ENCODE measurements around the gene TM4SF1.

DNA sequence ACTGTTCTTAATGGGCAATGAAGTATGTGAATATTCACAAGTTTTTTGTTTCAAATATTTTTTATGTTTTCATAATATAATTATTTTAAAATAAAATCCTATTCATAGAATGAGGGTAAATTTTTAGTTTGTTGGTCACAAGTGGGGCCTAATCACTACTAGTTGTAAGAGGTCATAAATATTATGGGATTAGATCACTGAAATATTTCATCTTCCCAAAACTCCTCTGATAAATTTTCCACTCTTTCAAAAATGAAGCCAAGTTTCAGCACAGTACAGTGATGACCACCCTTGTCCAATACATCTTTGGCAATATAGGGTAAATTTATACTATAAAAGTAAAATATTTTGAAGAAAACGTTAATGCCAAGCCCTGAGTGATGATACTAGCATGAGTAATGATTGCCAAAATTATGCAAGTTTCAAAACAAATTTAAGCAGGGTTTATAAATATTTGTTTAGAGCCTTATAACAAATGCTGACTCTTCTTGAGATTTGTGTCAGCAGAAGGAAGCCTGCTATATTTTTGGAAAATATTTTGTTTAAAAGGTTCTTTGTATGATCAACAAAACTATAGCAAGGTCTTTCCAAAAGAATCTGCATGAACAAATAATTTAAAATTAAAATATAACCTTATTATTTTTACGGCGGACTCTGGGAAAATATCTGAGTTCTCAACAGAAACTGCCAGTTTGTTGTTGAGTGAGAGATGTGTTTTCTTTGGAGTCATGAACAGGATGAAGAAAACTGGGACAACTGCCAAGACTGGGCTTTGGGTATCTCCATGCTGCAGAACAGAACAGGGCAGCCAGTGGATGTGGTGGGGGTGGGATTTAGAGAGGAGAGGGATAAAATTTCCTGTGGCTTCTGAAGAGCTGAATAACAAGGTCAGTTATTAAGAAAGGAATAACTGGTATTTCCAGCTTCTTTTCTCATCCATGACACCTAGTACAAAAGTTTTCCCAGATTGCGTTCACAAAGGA, 17.9 kb upstream of the TM4SF1 start:
- no peak for TF ChIP-seq POLR2A (IDR thresholded peaks at IDR 0.05; ENCODE audit: low read length)
- no peak for TF ChIP-seq GATA1 (IDR thresholded peaks at IDR 0.05; ENCODE audit: low read depth, low read length)

Measured in erythroblast (primary cell).